Measurements from ENCODE around the gene CHI3L1.
A peak's percentile ranks its signal among the peaks of the same experiment; 100 is the strongest.

Gene CHI3L1

GRCh38 chr1:203167026-203167912, 19.2 kb downstream of the CHI3L1 start:
- no peak for DNase-seq

- peak; percentile 30 for DNase-seq
These were observed 20.1 kb downstream of the CHI3L1 start for GRCh38 chr1:203166192-203166940.

- DNase-seq, result no peak
These were observed 20.7 kb downstream of the CHI3L1 start for GRCh38 chr1:203165800-203166161.

- no peak for DNase-seq
These were observed 21.3 kb downstream of the CHI3L1 start for GRCh38 chr1:203165101-203165799.

- no peak for DNase-seq
These were observed 22.4 kb downstream of the CHI3L1 start for GRCh38 chr1:203163891-203164635.

GRCh38 chr1:203162403-203162802, 24.1 kb downstream of the CHI3L1 start:
- no peak for DNase-seq

GRCh38 chr1:203161703-203162102, 24.8 kb downstream of the CHI3L1 start:
- DNase-seq, result no peak

- DNase-seq, result no peak
These were observed 25.3 kb downstream of the CHI3L1 start for GRCh38 chr1:203161175-203161574.

GRCh38 chr1:203159844-203160243, 26.7 kb downstream of the CHI3L1 start:
- DNase-seq, result no peak

GRCh38 chr1:203158960-203159665, 27.4 kb downstream of the CHI3L1 start:
- no peak for DNase-seq

GRCh38 chr1:203158423-203158822, 28.1 kb downstream of the CHI3L1 start:
- no peak for DNase-seq

- no peak for DNase-seq
These were observed 30.2 kb downstream of the CHI3L1 start for GRCh38 chr1:203156280-203156679.

- no peak for DNase-seq
These were observed 32.3 kb downstream of the CHI3L1 start for GRCh38 chr1:203153989-203154821.

GRCh38 chr1:203153051-203153988, 33.2 kb downstream of the CHI3L1 start:
- no peak for DNase-seq

- DNase-seq, result no peak
These were observed 34.1 kb downstream of the CHI3L1 start for GRCh38 chr1:203152158-203153034.

GRCh38 chr1:203151362-203152157, 34.9 kb downstream of the CHI3L1 start:
- DNase-seq, result no peak

GRCh38 chr1:203150511-203151297, 35.8 kb downstream of the CHI3L1 start:
- no peak for DNase-seq
